Stimulated activated CD8-positive, alpha-beta memory T cell treated with anti-CD3 and anti-CD28 coated beads, Interleukin-12 subunit alpha, Interleukin-12 subunit beta, amount 100 ng/mL, for 24 hours (primary cell): Measurements from ENCODE around the gene ACTL10.

Experiments used
- DNase-seq: peaks from one replicate; pipeline ENCODE4 v3.0.0-alpha.2; 2020; ENCODE audit errors: extremely low read depth

Gene ACTL10

GRCh38 chr20:33676652-33677645, 10.2 kb downstream of the ACTL10 start:
- DNase-seq: no peak

DNA sequence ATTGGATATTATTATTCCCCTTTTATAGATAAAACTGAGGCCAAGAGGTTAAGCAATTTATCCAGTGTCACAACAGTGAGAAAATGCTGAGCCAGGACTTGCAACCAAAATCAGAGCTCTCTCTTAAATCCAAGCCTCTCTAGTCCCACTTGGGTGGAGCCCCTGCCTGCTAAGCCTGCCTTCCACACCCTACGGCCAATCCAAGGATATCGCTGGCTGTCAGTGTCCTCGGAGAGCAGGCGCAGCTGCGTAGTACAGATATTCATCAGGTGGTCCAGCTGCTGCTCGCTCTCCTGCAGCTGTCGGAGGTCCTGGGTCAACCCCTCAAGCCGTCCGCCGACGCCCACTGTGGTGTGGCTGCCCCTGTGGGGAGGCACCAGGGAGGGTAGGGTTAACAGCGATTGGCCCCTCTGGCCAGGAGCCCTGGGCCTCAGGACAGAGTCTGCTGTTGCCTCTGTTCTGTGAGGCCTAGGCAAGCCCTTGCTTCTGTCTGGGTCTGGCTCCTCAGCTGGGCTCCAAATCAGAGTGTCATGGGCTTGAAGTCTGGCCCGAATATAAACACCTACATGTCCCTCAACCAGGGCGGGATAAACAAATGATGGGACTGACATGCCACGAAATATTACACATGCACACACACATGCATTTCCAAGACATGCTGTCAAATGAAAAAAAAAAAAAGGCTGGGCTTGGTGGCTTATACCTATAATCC, 11.4 kb downstream of the ACTL10 start:
- DNase-seq: no peak

DNA sequence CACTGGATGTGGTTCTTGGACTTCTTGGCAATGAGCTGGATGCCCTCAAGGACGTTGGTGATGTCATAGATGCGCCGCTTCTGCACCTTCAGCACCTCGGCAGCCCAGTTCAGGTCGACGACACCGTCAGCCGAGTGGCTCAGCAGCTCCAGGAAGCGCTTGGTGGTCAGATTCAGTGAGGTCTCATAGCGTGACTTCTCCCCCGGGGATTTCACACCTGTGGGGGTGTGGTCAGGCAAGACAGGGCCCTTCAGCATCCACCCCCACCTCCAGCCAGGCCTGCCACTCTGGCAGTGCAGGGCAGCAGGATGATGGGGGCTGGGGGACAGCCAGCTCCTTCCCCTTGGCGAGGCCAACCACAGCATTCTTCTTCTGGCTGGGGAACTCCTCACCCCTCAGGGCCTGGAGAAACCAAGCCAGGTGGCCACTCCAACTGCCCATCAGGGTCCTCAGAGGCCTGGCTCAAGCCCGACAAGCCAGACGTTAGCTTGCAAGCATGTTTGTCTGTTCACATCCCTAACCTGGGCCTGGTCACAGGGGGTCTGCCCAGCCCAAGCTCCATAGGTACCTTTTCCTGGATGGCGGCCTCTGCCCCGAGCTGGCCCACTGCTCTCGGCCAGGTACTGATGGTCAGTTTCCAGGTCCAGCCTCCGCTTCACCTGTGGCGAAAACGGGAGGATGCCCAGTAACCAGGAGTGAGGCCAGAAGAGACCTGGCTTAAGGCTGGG, 13.2 kb downstream of the ACTL10 start:
- DNase-seq: no peak

DNA sequence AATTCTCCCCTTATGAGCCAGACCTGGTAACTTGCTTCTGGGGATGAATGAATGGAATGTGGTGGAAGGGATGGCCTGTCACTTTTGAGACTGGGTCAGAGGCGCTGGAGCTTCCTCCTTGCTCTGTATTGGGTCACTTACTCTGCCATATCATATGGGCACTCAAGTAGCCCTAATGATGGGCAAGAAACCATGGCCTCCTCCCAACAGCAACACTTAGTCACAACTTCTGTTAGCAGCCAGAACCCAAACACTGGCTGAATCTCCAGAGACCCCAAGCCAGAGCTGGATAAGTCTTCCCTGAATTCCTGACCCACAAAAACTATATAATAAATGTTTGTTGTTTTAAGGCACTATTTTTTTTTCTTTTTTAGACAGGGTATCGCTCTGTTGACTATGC, 13.9 kb downstream of the ACTL10 start:
- no peak for DNase-seq

DNA sequence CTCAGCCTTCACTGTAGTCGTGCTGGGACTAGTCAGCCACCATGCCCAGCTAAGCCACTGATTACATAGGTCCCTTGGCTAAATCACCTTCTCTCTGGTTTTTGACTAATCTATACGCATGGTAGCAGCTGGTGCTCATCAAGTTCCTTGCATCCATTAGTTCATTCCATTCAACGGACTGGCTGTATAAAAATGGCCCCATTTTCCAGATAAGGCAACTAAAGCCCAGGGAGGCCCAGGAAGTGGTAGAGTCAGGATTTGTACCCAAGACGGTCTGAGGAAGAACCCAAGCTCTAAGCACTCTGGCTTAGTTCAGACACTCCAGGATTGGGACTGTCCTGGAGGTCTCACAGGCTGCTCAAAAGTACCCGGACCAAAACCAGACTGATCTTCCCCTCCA, 14.5 kb downstream of the ACTL10 start:
- DNase-seq: no peak

DNA sequence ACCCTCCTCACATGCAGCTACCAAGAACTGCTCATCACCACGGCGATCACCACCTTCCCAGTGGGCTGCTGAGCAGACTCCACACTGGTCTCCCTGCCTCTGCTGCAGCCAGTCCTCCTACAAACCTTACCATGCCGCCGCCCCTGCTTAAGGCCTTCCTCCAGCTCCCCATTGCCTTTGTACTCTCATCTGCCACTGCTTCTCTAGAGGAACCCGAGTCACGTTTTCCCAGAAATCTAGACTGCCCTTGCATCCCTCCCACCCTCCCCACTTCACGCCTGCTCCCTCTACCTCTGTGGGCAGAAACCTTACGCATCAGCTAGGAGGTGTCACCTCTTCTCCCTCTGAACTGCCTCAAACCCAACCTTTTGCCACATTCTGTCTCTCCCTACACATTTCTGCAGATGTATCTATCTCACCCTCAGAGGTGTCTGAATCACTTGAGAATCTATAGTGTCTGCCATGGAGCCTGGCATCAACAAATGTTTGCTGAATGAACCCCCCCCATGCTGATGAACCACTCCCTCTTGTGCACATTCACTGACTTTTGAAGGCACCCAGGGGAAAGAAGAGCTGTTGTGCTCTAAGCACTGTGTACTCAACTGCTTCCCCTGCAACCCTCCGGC, 15.1 kb downstream of the ACTL10 start:
- DNase-seq: no peak

DNA sequence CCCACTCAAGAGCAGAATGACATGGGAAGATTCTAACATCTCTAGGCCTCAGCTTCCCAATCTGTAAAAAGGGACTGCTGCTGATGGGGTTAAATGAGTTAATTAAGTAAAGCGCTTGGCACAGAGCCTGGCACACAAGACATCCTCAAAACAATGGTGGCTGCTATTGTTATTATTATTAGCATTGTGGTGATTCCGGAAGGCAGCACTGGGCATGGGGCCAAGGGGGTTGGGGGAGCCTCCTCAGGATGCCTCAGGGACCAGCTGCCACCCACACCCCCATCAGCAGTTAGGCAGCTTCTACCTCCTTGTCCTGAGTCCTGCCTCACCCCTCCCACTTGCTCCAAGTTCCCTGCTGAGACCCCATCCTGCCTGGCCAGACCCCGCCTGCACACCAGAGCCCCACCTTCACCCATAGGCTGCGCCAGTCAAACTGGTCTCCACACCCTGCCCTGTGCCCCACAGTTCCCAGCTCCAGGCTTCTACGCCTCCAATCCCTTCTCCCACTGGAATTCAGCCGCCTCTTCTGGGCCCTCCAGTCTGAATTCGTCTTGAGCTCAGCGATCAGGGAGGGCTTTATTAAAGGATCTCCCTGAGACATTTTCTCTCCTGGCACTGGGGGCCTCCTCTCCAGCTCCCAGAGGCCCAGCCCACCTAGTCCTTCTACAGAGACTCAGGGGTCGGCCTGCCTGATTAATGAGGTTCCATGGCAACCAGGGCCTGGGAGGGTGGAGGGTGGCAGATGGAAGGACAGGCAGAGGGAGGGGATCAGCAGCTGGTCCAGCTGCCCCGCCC, 18.0 kb downstream of the ACTL10 start:
- DNase-seq: no peak

DNA sequence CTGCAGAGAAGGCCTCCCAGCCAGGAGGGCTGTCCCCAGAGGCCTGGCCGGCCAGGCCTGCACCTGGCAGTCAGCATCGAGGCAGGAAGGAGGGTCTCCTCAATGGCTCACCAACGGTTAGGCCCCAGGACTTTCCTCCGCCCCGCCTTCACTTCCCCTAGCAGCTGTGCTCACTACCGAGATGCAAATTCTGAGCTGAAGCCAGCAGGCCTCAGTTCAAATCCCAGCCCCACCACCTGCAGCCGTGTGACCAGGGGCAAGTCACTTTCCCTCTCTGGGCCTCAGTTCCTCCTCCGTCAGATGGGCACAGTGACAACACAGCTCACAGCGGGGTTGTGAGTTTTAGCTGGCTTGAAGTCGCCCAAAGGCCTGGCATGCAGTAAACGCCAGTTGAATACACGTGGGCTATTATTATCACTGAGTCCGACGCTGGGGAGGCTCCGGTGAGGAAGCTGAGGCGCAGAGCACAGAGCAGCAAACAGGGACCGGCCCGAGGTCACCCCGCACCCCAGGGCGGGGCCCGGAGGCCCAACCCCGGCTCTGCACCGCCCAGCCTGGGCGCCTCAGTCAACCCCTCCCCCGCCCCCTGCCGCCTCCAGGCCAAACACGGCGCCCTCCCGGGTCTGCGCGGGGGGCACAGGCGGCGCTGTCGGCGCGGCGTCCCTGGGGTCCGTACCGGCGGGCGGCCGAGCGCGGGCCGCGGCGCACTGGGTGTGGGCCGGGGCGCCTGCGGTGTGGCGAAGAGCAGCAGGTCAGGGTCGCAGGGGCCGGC, 18.8 kb downstream of the ACTL10 start:
- no peak for DNase-seq

GRCh38 chr20:33686100-33686983, 19.6 kb downstream of the ACTL10 start, which contains the start of gene E2F1:
E2F1 (minus strand) TSS chr20:33686385; CDS start chr20:33686264, 121 bp downstream.
- DNase-seq: peak; percentile 90

- DNase-seq: no peak
Measured at GRCh38 chr20:33686984-33687366, 20.2 kb downstream of the ACTL10 start.

DNA sequence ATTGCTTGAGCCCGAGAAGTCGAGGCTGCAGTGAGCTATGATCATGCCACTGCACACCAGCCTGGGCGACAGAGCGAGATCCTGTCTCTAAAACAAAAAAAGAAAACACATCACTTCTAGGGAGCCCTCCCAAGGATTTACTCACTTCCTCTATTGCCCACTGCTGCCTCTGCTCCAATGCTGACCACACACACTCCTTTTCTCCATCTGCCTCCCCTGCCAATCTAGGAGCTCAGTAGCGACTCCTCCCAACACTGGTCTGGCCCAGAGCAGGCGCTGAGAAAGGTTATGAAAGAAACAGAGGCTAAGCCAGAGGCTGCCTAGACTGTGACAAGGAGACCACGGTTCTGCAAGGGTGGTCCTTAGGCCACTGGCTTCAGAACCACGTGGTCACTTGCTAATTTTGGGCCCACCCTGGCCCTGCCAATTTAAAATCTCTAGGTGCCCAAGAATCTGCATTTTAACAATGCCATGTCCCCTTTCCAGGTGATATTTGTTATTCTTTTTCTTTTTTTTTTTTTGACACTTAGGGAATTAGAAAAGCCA, 20.7 kb downstream of the ACTL10 start:
- no peak for DNase-seq

DNA sequence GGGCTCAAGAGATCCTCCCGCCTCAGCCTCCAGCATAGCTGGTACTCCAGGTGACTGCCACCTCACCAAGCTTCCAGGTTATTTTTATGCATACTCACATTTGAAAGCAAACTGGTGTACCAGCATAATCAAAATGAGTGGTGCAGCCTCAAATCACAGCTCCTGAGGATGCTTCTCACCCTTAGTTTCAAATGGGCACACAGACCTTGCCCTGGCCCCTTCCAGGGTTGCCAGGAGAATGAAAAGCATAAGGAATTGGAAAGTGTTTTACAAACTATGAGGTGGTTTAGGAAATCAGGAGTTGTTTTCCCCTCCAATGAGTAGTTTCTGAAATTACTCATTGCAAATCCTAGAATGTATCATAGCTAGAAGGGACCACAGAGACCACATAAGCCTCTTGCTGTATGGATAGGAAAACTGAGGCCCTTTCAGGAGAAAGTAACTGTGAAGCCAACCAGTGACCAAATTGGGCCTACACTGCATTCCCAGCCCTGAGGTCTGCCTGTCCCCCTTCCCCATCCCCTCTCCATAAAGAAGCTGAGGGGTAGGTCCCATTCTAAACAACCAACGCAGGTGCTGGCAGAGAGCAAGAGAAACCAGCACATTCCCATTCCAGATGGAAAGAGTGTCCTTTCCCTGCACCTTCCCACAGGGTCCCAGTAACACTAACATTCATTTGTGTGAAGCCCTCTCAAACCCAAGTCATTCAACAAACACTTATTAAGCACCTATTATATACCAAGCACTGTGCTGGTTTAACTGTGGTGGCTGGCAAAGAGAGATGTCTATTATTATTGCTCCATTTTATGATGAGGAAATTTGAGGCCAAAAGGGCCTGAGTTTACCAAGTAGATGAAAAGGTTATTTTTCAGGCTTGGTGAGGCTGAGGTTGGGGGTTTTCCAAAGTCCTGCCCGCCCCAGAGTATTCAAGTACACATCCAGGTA, 21.5 kb downstream of the ACTL10 start:
- DNase-seq: no peak

GRCh38 chr20:33688938-33689424, 22.2 kb downstream of the ACTL10 start:
- DNase-seq: no peak

DNA sequence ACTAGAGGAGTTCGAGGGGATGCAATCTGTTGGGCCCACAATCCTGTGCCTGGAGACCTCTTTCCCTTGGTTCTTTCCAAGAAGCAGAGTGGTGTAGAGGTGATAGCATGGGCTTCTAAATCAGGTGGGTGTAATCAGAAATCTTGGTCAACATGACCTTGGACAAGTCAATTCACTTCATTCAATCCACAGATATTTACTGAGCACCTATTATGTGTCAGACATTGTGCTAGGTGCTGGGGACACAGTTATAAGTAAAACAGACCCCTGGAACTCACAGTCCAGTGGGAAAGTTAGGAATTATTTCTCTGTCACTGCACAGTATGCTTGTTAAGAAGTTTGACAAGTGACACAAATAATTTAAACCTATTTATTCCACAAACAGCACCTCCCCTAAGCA, 22.8 kb downstream of the ACTL10 start:
- no peak for DNase-seq

DNA sequence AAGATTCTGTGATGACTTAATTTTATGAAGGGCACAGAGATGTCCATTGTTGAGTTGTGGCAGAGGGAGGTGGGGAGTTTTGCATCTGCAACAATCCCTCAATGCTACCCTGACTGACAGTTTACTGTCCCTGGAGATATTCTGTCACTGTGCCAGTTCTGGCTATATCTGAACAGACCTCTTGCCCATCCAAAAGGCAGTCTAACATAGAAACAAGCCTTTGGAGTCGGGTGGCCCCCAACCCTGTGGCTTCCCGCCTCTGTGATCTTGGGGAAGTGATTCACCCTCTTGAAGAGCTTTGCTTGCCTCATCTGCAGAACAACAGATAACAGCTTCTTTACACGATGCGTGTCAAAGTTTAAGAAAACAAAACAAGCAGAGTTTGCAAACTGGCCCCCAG, 23.2 kb downstream of the ACTL10 start:
- DNase-seq: no peak

GRCh38 chr20:33693289-33693688, 26.5 kb downstream of the ACTL10 start:
- no peak for DNase-seq
